MM.1S (cell line): Measurements from ENCODE around the gene RGS6.

Experiments
- DNase-seq: peaks from one replicate; pipeline ENCODE4 v3.0.0-alpha.2; 2015
- H2AFZ ChIP-seq: fragments of 300-600 bp; sonication (generic); 2 replicates; pipeline ENCODE4 v1.6.0; 2016; ENCODE audit warnings: antibody characterized with exemption, low read length
- H3F3A ChIP-seq: fragments of 300-600 bp; sonication (generic); 2 replicates; pipeline ENCODE4 v1.6.1; 2016; ENCODE audit warnings: mild to moderate bottlenecking, antibody characterized with exemption, low read length, moderate library complexity, mixed read lengths; ENCODE audit not compliant: insufficient read depth
- H3K27ac ChIP-seq: fragments of 300-600 bp; sonication (generic); 2 replicates; pipeline ENCODE4 v1.5.1; 2016; ENCODE audit warnings: mild to moderate bottlenecking, low read length
- H3K27me3 ChIP-seq: fragments of 300-600 bp; sonication (generic); replicated peaks from 2 replicates; pipeline ENCODE4 v1.6.0; 2016; ENCODE audit warnings: low read length; ENCODE audit not compliant: insufficient read depth
- H3K36me3 ChIP-seq: fragments of 300-600 bp; sonication (generic); replicated peaks from 2 replicates; pipeline ENCODE4 v1.6.1; 2016; ENCODE audit warnings: mild to moderate bottlenecking, low read length, mixed read lengths; ENCODE audit not compliant: insufficient read depth
- H3K4me1 ChIP-seq: fragments of 300-600 bp; sonication (generic); 2 replicates; pipeline ENCODE4 v1.6.1; 2016; ENCODE audit warnings: low read length, mixed read lengths
- H3K4me2 ChIP-seq: fragments of 300-600 bp; sonication (generic); 2 replicates; pipeline ENCODE4 v1.6.0; 2016; ENCODE audit warnings: low read depth, low read length
- H3K4me3 ChIP-seq: fragments of 300-600 bp; sonication (generic); 2 replicates; pipeline ENCODE4 v1.5.1; 2016; ENCODE audit warnings: low read length, mixed read lengths
- H3K79me2 ChIP-seq: fragments of 300-600 bp; sonication (generic); 2 replicates; pipeline ENCODE4 v1.6.1; 2016; ENCODE audit warnings: mixed run types, low read length, mixed read lengths
- H3K9ac ChIP-seq: fragments of 300-600 bp; sonication (generic); 2 replicates; pipeline ENCODE4 v1.6.1; 2016; ENCODE audit warnings: low read length, mixed read lengths
- H3K9me2 ChIP-seq: fragments of 300-600 bp; sonication (generic); replicated peaks from 2 replicates; pipeline ENCODE4 v1.6.1; 2016; ENCODE audit warnings: mild to moderate bottlenecking, low read length, mixed read lengths; ENCODE audit not compliant: insufficient read depth
- H3K9me3 ChIP-seq: fragments of 300-600 bp; sonication (generic); replicated peaks from 2 replicates; pipeline ENCODE4 v1.6.1; 2016; ENCODE audit warnings: mild to moderate bottlenecking, low read length, mixed read lengths; ENCODE audit not compliant: insufficient read depth
- H4K20me1 ChIP-seq: fragments of 300-600 bp; sonication (generic); 2 replicates; pipeline ENCODE4 v1.6.1; 2016; ENCODE audit warnings: mild to moderate bottlenecking, low read length, moderate library complexity, mixed read lengths; ENCODE audit not compliant: insufficient read depth
- EZH2 ChIP-seq: fragments of 300-600 bp; sonication (generic); optimal IDR thresholded peaks from 2 replicates; pipeline ENCODE3; 2017; ENCODE audit warnings: low read depth, mild to moderate bottlenecking, antibody characterized with exemption, low read length, mixed read lengths
- EZH2phosphoT487 ChIP-seq: fragments of 300-600 bp; sonication (generic); IDR thresholded peaks from 2 replicates; pipeline ENCODE4 v1.6.1; 2018; ENCODE audit warnings: antibody characterized with exemption, low read length
- TF ChIP-seq, protein P1 (sequence below): fragments of 300-600 bp; sonication (generic); IDR thresholded peaks from 2 replicates; pipeline ENCODE4 v1.5.1; 2016; ENCODE audit warnings: antibody characterized with exemption, low read length, mixed read lengths

RGS6 gene

GRCh38 chr14:72462056-72462455 lies 529.8 kb downstream of the RGS6 start:
- Histone ChIP-seq H3K36me3 (no peaks in the 10 kb centered on the region), H3K9ac (no peak overlapping the region), H3K9me3 (no peaks in the 10 kb centered on the region), H3K27me3 (no peaks in the 10 kb centered on the region), H3K4me1 (no peaks in the 10 kb centered on the region), H3K4me3 (no peak overlapping the region), H2AFZ (no peak overlapping the region), H3K4me2 (no peak overlapping the region), H3K9me2 (no peaks in the 10 kb centered on the region), H3K27ac (no peak overlapping the region), H4K20me1 (no peaks in the 10 kb centered on the region), H3K79me2 (no peaks in the 10 kb centered on the region), H3F3A (no peaks in the 10 kb centered on the region)
- no peak for DNase-seq
- TF ChIP-seq EZH2: no peak
- TF ChIP-seq EZH2phosphoT487: no peak
- TF ChIP-seq, protein P1, sequence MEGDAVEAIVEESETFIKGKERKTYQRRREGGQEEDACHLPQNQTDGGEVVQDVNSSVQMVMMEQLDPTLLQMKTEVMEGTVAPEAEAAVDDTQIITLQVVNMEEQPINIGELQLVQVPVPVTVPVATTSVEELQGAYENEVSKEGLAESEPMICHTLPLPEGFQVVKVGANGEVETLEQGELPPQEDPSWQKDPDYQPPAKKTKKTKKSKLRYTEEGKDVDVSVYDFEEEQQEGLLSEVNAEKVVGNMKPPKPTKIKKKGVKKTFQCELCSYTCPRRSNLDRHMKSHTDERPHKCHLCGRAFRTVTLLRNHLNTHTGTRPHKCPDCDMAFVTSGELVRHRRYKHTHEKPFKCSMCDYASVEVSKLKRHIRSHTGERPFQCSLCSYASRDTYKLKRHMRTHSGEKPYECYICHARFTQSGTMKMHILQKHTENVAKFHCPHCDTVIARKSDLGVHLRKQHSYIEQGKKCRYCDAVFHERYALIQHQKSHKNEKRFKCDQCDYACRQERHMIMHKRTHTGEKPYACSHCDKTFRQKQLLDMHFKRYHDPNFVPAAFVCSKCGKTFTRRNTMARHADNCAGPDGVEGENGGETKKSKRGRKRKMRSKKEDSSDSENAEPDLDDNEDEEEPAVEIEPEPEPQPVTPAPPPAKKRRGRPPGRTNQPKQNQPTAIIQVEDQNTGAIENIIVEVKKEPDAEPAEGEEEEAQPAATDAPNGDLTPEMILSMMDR: no peak

- H3K9me2 ChIP-seq: no peaks in the 10 kb centered on the region
- no peak for DNase-seq
- no peak overlapping the region for H3K4me2 ChIP-seq
- no peaks in the 10 kb centered on the region for H3F3A ChIP-seq
- no peak overlapping the region for H2AFZ ChIP-seq
- TF ChIP-seq EZH2 (no peak), EZH2phosphoT487 (no peak)
- TF ChIP-seq, protein P1: no peak
- no peaks in the 10 kb centered on the region for H3K79me2 ChIP-seq
- no peak overlapping the region for H3K9ac ChIP-seq
- no peaks in the 10 kb centered on the region for H3K9me3 ChIP-seq
- no peaks in the 10 kb centered on the region for H3K4me1 ChIP-seq
- no peaks in the 10 kb centered on the region for H3K27me3 ChIP-seq
- no peak overlapping the region for H3K4me3 ChIP-seq
- no peaks in the 10 kb centered on the region for H4K20me1 ChIP-seq
- H3K36me3 ChIP-seq: no peaks in the 10 kb centered on the region
- H3K27ac ChIP-seq: no peak overlapping the region
Measured at GRCh38 chr14:72463291-72463866, 531.1 kb downstream of the RGS6 start.

- Histone ChIP-seq H3K4me1 (no peaks in the 10 kb centered on the region), H3K4me2 (no peak overlapping the region), H2AFZ (no peak overlapping the region), H4K20me1 (no peaks in the 10 kb centered on the region), H3K79me2 (no peaks in the 10 kb centered on the region), H3K4me3 (no peak overlapping the region), H3K9ac (no peak overlapping the region), H3K9me3 (no peaks in the 10 kb centered on the region), H3K36me3 (no peaks in the 10 kb centered on the region), H3K27me3 (no peaks in the 10 kb centered on the region), H3K27ac (no peak overlapping the region), H3K9me2 (no peaks in the 10 kb centered on the region), H3F3A (no peaks in the 10 kb centered on the region)
- TF ChIP-seq, protein P1: no peak
- TF ChIP-seq EZH2 (no peak), EZH2phosphoT487 (no peak)
- DNase-seq: no peak
Measured at GRCh38 chr14:72464226-72464625, 532.0 kb downstream of the RGS6 start.
